Measurements from ENCODE around the gene KCNT1. TPM values are rescaled to one million over a fixed set of nuclear protein-coding genes. Genes with fewer than 3 reads are reported as not detected.

Gene KCNT1
- polyA plus RNA-seq, 2 of the 4 experiments (the other 2 are of a cell fraction): not detected

- POLR2A ChIA-PET: no interaction called here
- ATAC-seq (no peak), DNase-seq (ENCODE audit: low read depth in 1 of 2, low spot score in 1 of 2) (no peak), FAIRE-seq (no peak)
- Histone ChIP-seq H3K4me1 (no peaks in the 10 kb centered on the region), H3K4me2 (no peak overlapping the region), H3K9me3 (no peaks in the 10 kb centered on the region), H3K27ac (no peak overlapping the region), H3K4me3 (no peak overlapping the region)
- 90% methylated on average over 11 of the region's 12 CpGs for WGBS (ENCODE audit: missing lambda C conversion rate)
- TF ChIP-seq NFE2L2 (conservative IDR thresholded peaks at IDR 0.05; ENCODE audit: low read length) (no peak), ESRRA (IDR thresholded peaks at IDR 0.05; ENCODE audit: borderline replicate concordance, low read length) (no peak), JUN (IDR thresholded peaks at IDR 0.05) (no peak), SREBF2 (IDR thresholded peaks at IDR 0.05) (no peak), MAX (IDR thresholded peaks at IDR 0.05) (no peak), JUNB (IDR thresholded peaks at IDR 0.05) (no peak), TP53 (CRISPR knock-in tag; IDR thresholded peaks at IDR 0.05) (no peak)
- CTCF ChIA-PET: interaction anchor here (1.0 to 1.2 kb wide), 2 partner anchors 26 kb away, joined by 3 read pairs; no protein-coding TSS in a partner anchor
These were observed 121.1 kb downstream of the KCNT1 start for GRCh38 chr9:135823036-135823435.

- no peak overlapping the region for H3K4me3 ChIP-seq
- no peaks in the 10 kb centered on the region; the same call in 2 of the 3 replicates for H3K9me3 ChIP-seq
- POLR2A ChIA-PET: no interaction called here
- TF ChIP-seq CTCF (IDR thresholded peaks at IDR 0.05) (no peak), RNF2 (IDR thresholded peaks at IDR 0.05; ENCODE audit: borderline replicate concordance, low read depth) (no peak), GATA3 (IDR thresholded peaks at IDR 0.05; ENCODE audit: borderline replicate concordance) (no peak), HOXB13 (CRISPR knock-in tag; IDR thresholded peaks at IDR 0.05; ENCODE audit: low read depth) (no peak), RCOR1 (IDR thresholded peaks at IDR 0.05; ENCODE audit: low read depth, low read length) (no peak), JUNB (IDR thresholded peaks at IDR 0.05) (no peak), HDAC2 (IDR thresholded peaks at IDR 0.05) (no peak), POLR2AphosphoS2 (conservative IDR thresholded peaks at IDR 0.05; ENCODE audit: low read length) (no peak), CBX2 (IDR thresholded peaks at IDR 0.05; ENCODE audit: borderline replicate concordance, low read depth) (no peak), ZC3H11A (IDR thresholded peaks at IDR 0.05) (no peak), ZFP36 (IDR thresholded peaks at IDR 0.05; ENCODE audit: borderline replicate concordance, partially characterized antibody) (no peak), KDM1A (IDR thresholded peaks at IDR 0.05; ENCODE audit: low read depth) (no peak), JUN (IDR thresholded peaks at IDR 0.05) (no peak), REST (IDR thresholded peaks at IDR 0.05) (no peak), FOSB (CRISPR knock-in tag; IDR thresholded peaks at IDR 0.05) (no peak), FOSL2 (IDR thresholded peaks at IDR 0.05) (no peak), FOSL2 (CRISPR knock-in tag; IDR thresholded peaks at IDR 0.05) (no peak), HES2 (IDR thresholded peaks at IDR 0.05) (no peak), TFCP2L1 (CRISPR knock-in tag; IDR thresholded peaks at IDR 0.05) (no peak), MAX (IDR thresholded peaks at IDR 0.05) (no peak)
- CTCF ChIA-PET: interaction anchor here (0.9 to 1.9 kb wide), 4 partner anchors 27 to 345 kb away, joined by 3 to 6 read pairs (median 4); no protein-coding TSS in a partner anchor
- 95% methylated on average over 25 of the region's 25 CpGs for WGBS (ENCODE audit: missing lambda C conversion rate)
- DNase-seq (ENCODE audit: low read depth in 1 of 2, low spot score in 1 of 2): no peak
- H3K4me2 ChIP-seq: no peak overlapping the region
- no peak for ATAC-seq
- no peak overlapping the region for H3K27ac ChIP-seq
- no peak for FAIRE-seq
- no peaks in the 10 kb centered on the region for H3K4me1 ChIP-seq
These were observed 123.6 kb downstream of the KCNT1 start for GRCh38 chr9:135825435-135826187.
